ENCODE data around the gene ADH1A.
"Not testable (repeated sequence)": the region's sequence is repeated elsewhere in the genome, so short reads cannot be mapped to it uniquely, and the experiment has no call there.

The ADH1A gene

DNA sequence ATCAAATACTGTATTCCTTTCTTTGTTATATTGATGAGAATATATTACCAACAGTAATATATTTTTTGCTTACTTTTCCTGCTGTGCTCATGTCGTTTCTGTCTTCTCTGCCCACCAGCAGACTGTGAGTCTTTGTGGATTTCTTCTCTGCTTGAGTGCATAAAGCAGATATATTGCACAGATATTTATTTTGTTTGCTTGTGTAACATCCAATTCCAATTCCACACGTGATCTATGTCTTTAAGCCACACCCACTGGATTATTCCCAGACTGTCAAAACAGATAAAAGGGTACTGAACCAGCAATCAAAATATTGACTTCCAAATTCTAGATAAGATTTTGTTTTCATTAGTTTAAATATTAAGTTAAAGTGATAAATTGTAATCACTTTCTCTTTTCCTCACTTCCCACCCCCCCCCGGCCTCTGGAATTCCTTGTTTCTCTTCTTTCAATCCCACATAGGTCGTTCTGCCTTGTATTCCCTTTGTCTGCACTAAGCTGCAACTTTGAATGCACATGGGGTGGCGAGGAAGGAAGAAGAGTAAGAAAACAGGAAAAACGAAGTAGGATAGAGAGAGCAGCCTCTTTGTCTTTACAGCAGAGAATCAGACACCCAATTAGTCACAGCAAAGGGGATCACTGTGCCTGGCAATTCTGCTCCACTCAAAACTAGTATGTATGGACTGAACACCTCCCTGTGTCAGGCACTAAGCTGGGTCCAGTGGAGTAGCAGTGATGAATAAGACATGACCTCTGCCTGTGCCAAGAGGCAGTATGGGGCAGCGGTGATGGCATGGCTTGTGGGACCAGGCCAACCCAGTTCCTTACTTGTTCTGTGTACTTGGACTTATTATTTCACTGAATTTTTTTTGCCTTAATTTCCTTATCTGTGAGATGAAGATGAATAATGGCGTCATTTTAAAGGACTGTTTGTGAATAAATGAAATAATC, 30.7 kb upstream of the ADH1A start, which contains the start of gene ADH1B:
Gene ADH1B (minus strand): TSS at position 161 of the 951 bp plus-strand sequence. CDS start 70 bp downstream, at position 91.
- no peak within 1 kb of the TSS for H3K4me2 ChIP-seq
- H3K4me3 ChIP-seq (IDR thresholded peaks at IDR 0.05; ENCODE audit: insufficient read depth, low read depth, low read length): no peak within 1 kb of the TSS
- H3K4me1 ChIP-seq (ENCODE audit: low read depth, poor library complexity, severe bottlenecking): no peaks in the 10 kb centered on the region
- H2AFZ ChIP-seq (ENCODE audit: low read depth): no peak within 1 kb of the TSS
- no peaks in the 10 kb centered on the region for H3K27me3 ChIP-seq (ENCODE audit: insufficient read depth, low read depth)
- TF ChIP-seq, protein P1, sequence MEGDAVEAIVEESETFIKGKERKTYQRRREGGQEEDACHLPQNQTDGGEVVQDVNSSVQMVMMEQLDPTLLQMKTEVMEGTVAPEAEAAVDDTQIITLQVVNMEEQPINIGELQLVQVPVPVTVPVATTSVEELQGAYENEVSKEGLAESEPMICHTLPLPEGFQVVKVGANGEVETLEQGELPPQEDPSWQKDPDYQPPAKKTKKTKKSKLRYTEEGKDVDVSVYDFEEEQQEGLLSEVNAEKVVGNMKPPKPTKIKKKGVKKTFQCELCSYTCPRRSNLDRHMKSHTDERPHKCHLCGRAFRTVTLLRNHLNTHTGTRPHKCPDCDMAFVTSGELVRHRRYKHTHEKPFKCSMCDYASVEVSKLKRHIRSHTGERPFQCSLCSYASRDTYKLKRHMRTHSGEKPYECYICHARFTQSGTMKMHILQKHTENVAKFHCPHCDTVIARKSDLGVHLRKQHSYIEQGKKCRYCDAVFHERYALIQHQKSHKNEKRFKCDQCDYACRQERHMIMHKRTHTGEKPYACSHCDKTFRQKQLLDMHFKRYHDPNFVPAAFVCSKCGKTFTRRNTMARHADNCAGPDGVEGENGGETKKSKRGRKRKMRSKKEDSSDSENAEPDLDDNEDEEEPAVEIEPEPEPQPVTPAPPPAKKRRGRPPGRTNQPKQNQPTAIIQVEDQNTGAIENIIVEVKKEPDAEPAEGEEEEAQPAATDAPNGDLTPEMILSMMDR (conservative IDR thresholded peaks at IDR 0.05; ENCODE audit: low read depth, low read length): no peak
- H3K27ac ChIP-seq: no peak within 1 kb of the TSS
- H3K36me3 ChIP-seq (ENCODE audit: insufficient read depth): no peaks in the 10 kb centered on the region
- no peak within 1 kb of the TSS for H3K9ac ChIP-seq
- H4K20me1 ChIP-seq (ENCODE audit: insufficient read depth): no peaks in the 10 kb centered on the region
- H3K79me2 ChIP-seq (ENCODE audit: insufficient read depth, low read depth): no peaks in the 10 kb centered on the region

DNA sequence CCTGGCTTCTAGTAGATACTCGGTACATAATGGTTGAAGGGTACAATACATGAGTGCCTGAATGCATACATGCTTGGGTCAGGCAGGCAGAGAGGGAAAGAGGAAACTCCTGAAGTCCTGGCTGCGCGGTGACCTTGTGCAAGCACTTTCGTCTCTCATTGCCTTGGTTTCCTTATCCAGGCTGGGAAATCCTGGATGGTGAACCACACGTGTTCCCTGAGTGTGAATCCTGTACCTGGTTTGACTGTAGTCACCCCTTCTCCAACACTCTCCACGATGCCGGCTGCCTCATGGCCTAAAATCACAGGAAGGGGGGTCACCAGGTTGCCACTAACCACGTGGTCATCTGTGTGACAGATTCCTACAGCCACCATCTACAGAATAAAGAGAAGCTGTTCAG, 27.0 kb upstream of the ADH1A start:
- not testable (repeated sequence) for H3K36me3 ChIP-seq (ENCODE audit: insufficient read depth); H3K27ac ChIP-seq; H3K4me2 ChIP-seq; H3K4me3 ChIP-seq (IDR thresholded peaks at IDR 0.05; ENCODE audit: insufficient read depth, low read depth, low read length); H3K4me1 ChIP-seq (ENCODE audit: low read depth, poor library complexity, severe bottlenecking); H3K79me2 ChIP-seq (ENCODE audit: insufficient read depth, low read depth); H3K27me3 ChIP-seq (ENCODE audit: insufficient read depth, low read depth); H3K9ac ChIP-seq; H2AFZ ChIP-seq (ENCODE audit: low read depth); H4K20me1 ChIP-seq (ENCODE audit: insufficient read depth)

DNA sequence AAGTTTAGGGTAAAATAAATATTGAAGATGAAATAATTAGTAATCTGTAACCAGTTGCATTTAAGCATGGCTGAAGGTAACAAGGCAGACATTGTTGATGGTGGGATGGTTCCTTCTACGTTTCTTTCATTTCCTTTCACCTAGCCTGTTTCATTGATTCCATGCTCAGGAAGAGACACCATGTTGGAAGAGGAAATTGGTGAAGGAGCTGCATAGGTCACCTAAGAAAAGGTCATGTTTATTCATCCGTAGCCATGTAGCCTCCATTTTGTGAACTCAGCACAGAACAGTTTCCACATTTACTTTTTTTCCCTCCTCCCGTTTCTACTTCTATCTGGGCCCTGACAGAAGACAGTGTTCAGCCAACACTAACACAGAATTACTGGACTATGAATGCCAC, 26.6 kb upstream of the ADH1A start:
- Histone ChIP-seq H2AFZ (ENCODE audit: low read depth) (no peak overlapping the region), H3K4me1 (ENCODE audit: low read depth, poor library complexity, severe bottlenecking) (no peaks in the 10 kb centered on the region), H3K36me3 (ENCODE audit: insufficient read depth) (no peaks in the 10 kb centered on the region), H3K79me2 (ENCODE audit: insufficient read depth, low read depth) (no peaks in the 10 kb centered on the region), H3K4me3 (IDR thresholded peaks at IDR 0.05; ENCODE audit: insufficient read depth, low read depth, low read length) (no peak overlapping the region), H3K9ac (no peak overlapping the region), H3K27ac (no peak overlapping the region), H3K4me2 (no peak overlapping the region), H3K27me3 (ENCODE audit: insufficient read depth, low read depth) (no peaks in the 10 kb centered on the region), H4K20me1 (ENCODE audit: insufficient read depth) (no peaks in the 10 kb centered on the region)
- TF ChIP-seq, protein P1 (conservative IDR thresholded peaks at IDR 0.05; ENCODE audit: low read depth, low read length): no peak

DNA sequence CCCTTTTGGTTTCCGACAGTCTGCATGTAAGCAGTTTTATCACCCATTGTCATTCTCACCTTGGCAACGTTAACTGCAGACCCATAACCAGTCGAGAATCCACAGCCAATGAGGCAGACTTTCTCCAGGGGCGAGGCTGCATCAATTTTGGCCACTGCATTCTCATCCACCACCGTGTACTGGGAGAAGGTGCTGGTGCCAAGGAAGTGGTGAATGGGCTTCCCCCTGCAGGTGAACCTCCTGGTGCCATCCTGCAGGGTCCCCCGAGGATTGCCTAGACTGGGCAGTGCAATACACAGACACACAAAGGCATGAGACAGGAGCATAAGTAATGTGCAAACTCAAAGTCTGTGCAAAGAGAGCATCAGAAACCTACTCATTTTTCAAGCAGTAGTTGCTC, 25.1 kb upstream of the ADH1A start:
- no peak overlapping the region for H3K4me3 ChIP-seq (IDR thresholded peaks at IDR 0.05; ENCODE audit: insufficient read depth, low read depth, low read length)
- no peaks in the 10 kb centered on the region for H3K36me3 ChIP-seq (ENCODE audit: insufficient read depth)
- TF ChIP-seq, protein P1 (conservative IDR thresholded peaks at IDR 0.05; ENCODE audit: low read depth, low read length): no peak
- no peaks in the 10 kb centered on the region for H4K20me1 ChIP-seq (ENCODE audit: insufficient read depth)
- no peak overlapping the region for H3K9ac ChIP-seq
- no peak overlapping the region for H3K27ac ChIP-seq
- H3K27me3 ChIP-seq (ENCODE audit: insufficient read depth, low read depth): no peaks in the 10 kb centered on the region
- H3K4me2 ChIP-seq: no peak overlapping the region
- no peaks in the 10 kb centered on the region for H3K79me2 ChIP-seq (ENCODE audit: insufficient read depth, low read depth)
- H2AFZ ChIP-seq (ENCODE audit: low read depth): no peak overlapping the region
- H3K4me1 ChIP-seq (ENCODE audit: low read depth, poor library complexity, severe bottlenecking): no peaks in the 10 kb centered on the region

DNA sequence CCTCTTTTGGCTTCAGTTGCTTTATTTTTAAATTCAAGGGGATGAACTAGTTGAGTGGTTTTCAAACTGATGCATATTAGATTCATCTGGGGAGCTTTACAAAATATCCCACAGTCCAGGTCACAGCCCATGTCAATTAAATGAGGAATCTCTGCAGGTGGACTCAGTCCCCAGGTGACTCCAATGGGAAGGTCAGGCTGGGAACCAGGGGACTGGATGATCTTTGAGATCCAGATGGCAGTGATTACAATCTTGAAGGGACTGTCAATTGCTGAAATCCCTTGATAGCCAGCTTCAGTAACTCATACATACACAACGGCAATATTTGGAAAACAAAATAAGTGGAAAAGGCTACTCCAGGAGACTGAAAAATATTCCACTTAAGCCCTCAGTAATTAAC, 23.4 kb upstream of the ADH1A start:
- TF ChIP-seq, protein P1 (conservative IDR thresholded peaks at IDR 0.05; ENCODE audit: low read depth, low read length): no peak
- Histone ChIP-seq H3K9ac (no peak overlapping the region), H3K4me1 (ENCODE audit: low read depth, poor library complexity, severe bottlenecking) (no peaks in the 10 kb centered on the region), H4K20me1 (ENCODE audit: insufficient read depth) (no peaks in the 10 kb centered on the region), H3K4me3 (IDR thresholded peaks at IDR 0.05; ENCODE audit: insufficient read depth, low read depth, low read length) (no peak overlapping the region), H3K27ac (no peak overlapping the region), H3K36me3 (ENCODE audit: insufficient read depth) (no peaks in the 10 kb centered on the region), H3K79me2 (ENCODE audit: insufficient read depth, low read depth) (no peaks in the 10 kb centered on the region), H3K27me3 (ENCODE audit: insufficient read depth, low read depth) (no peaks in the 10 kb centered on the region), H3K4me2 (no peak overlapping the region), H2AFZ (ENCODE audit: low read depth) (no peak overlapping the region)
